Measurements from ENCODE around the gene BRS3. TPM values are rescaled to one million over a fixed set of nuclear protein-coding genes. Genes with fewer than 3 reads are reported as not detected.

Gene BRS3
- total RNA-seq, 1 donor, result not detected

GRCh38 chrX:136447308-136447707, 40.4 kb upstream of the BRS3 start:
- Histone ChIP-seq H3K4me2 (ENCODE audit: insufficient read depth, low read length) (no peak overlapping the region), H4K20me1 (ENCODE audit: insufficient read depth, low read length) (no peaks in the 10 kb centered on the region), H3K4me3 (ENCODE audit: insufficient read depth, low read length) (no peak overlapping the region), H3K79me2 (ENCODE audit: insufficient read depth, low read length) (no peaks in the 10 kb centered on the region), H3K9me3 (ENCODE audit: low read depth, low read length) (no peaks in the 10 kb centered on the region), H3K4me1 (ENCODE audit: insufficient read depth, low read length) (no peaks in the 10 kb centered on the region), H3K27ac (ENCODE audit: low read depth, low read length) (no peak overlapping the region), H3K36me3 (ENCODE audit: insufficient read depth, low read length) (no peaks in the 10 kb centered on the region), H3K27me3 (ENCODE audit: insufficient read depth, low read length) (no peaks in the 10 kb centered on the region), H2AFZ (ENCODE audit: low read length) (no peak overlapping the region)
- no peak for TF ChIP-seq CTCF (IDR thresholded peaks at IDR 0.05; ENCODE audit: extremely low read depth, low read depth, low read length)
- no peak for DNase-seq (ENCODE audit: insufficient read length, low spot score, missing footprints)

GRCh38 chrX:136447968-136448367, 39.8 kb upstream of the BRS3 start:
- TF ChIP-seq CTCF (IDR thresholded peaks at IDR 0.05; ENCODE audit: extremely low read depth, low read depth, low read length), result no peak
- no peak overlapping the region for H3K4me2 ChIP-seq (ENCODE audit: insufficient read depth, low read length)
- H3K27ac ChIP-seq (ENCODE audit: low read depth, low read length), result no peak overlapping the region
- no peaks in the 10 kb centered on the region for H3K4me1 ChIP-seq (ENCODE audit: insufficient read depth, low read length)
- no peaks in the 10 kb centered on the region for H3K79me2 ChIP-seq (ENCODE audit: insufficient read depth, low read length)
- H2AFZ ChIP-seq (ENCODE audit: low read length), result no peak overlapping the region
- no peaks in the 10 kb centered on the region for H3K27me3 ChIP-seq (ENCODE audit: insufficient read depth, low read length)
- DNase-seq (ENCODE audit: insufficient read length, low spot score, missing footprints), result no peak
- H3K36me3 ChIP-seq (ENCODE audit: insufficient read depth, low read length), result no peaks in the 10 kb centered on the region
- no peak overlapping the region for H3K4me3 ChIP-seq (ENCODE audit: insufficient read depth, low read length)
- H3K9me3 ChIP-seq (ENCODE audit: low read depth, low read length), result no peaks in the 10 kb centered on the region
- H4K20me1 ChIP-seq (ENCODE audit: insufficient read depth, low read length), result no peaks in the 10 kb centered on the region

GRCh38 chrX:136450050-136450830, 37.5 kb upstream of the BRS3 start:
- H2AFZ ChIP-seq (ENCODE audit: low read length), result no peak overlapping the region
- no peaks in the 10 kb centered on the region for H3K9me3 ChIP-seq (ENCODE audit: low read depth, low read length)
- no peaks in the 10 kb centered on the region for H3K4me1 ChIP-seq (ENCODE audit: insufficient read depth, low read length)
- H3K4me2 ChIP-seq (ENCODE audit: insufficient read depth, low read length), result no peak overlapping the region
- no peaks in the 10 kb centered on the region for H3K36me3 ChIP-seq (ENCODE audit: insufficient read depth, low read length)
- TF ChIP-seq CTCF (IDR thresholded peaks at IDR 0.05; ENCODE audit: extremely low read depth, low read depth, low read length), result no peak
- no peaks in the 10 kb centered on the region for H3K27me3 ChIP-seq (ENCODE audit: insufficient read depth, low read length)
- H3K27ac ChIP-seq (ENCODE audit: low read depth, low read length), result no peak overlapping the region
- no peaks in the 10 kb centered on the region for H3K79me2 ChIP-seq (ENCODE audit: insufficient read depth, low read length)
- no peaks in the 10 kb centered on the region for H4K20me1 ChIP-seq (ENCODE audit: insufficient read depth, low read length)
- DNase-seq (ENCODE audit: insufficient read length, low spot score, missing footprints), result no peak
- H3K4me3 ChIP-seq (ENCODE audit: insufficient read depth, low read length), result no peak overlapping the region

- Histone ChIP-seq H3K4me2 (ENCODE audit: insufficient read depth, low read length) (no peak overlapping the region), H3K4me1 (ENCODE audit: insufficient read depth, low read length) (no peaks in the 10 kb centered on the region), H2AFZ (ENCODE audit: low read length) (no peak overlapping the region), H3K9me3 (ENCODE audit: low read depth, low read length) (no peaks in the 10 kb centered on the region), H3K36me3 (ENCODE audit: insufficient read depth, low read length) (no peaks in the 10 kb centered on the region), H3K27me3 (ENCODE audit: insufficient read depth, low read length) (no peaks in the 10 kb centered on the region), H3K79me2 (ENCODE audit: insufficient read depth, low read length) (no peaks in the 10 kb centered on the region), H4K20me1 (ENCODE audit: insufficient read depth, low read length) (no peaks in the 10 kb centered on the region), H3K4me3 (ENCODE audit: insufficient read depth, low read length) (no peak overlapping the region), H3K27ac (ENCODE audit: low read depth, low read length) (no peak overlapping the region)
- DNase-seq (ENCODE audit: insufficient read length, low spot score, missing footprints), result no peak
- TF ChIP-seq CTCF (IDR thresholded peaks at IDR 0.05; ENCODE audit: extremely low read depth, low read depth, low read length), result no peak
Observed at GRCh38 chrX:136452614-136453013, 35.1 kb upstream of the BRS3 start.
